Mesothelial cell of epicardium (in vitro differentiated cells): ENCODE measurements around the gene RASA2. TPM values are rescaled to one million over a fixed set of nuclear protein-coding genes. Genes with fewer than 3 reads are reported as not detected.
A peak's percentile ranks its signal among the peaks of the same experiment; 100 is the strongest.

Experiments used
- DNase-seq, 2 experiments: peaks; one replicate each; pipeline ENCODE4 v3.0.0; 2021; ENCODE audit warnings: low spot score in 2 of 2; ENCODE audit not compliant: unreplicated experiment in 2 of 2
- H3K27ac Mint-ChIP-seq: 2 replicates; pipeline ENCODE4 v1.8.0; 2021; ENCODE audit warnings: mixed read lengths
- H3K27me3 Mint-ChIP-seq: 2 replicates; pipeline ENCODE4 v1.8.0; 2021; ENCODE audit warnings: low read depth, mixed read lengths
- H3K36me3 Mint-ChIP-seq: 2 replicates; pipeline ENCODE4 v1.8.0; 2021; ENCODE audit warnings: mixed read lengths
- H3K4me1 Mint-ChIP-seq: 2 replicates; pipeline ENCODE4 v1.8.0; 2021; ENCODE audit warnings: mixed read lengths
- H3K4me3 Mint-ChIP-seq: 2 replicates; pipeline ENCODE4 v1.8.0; 2021; ENCODE audit warnings: mild to moderate bottlenecking, moderate library complexity, mixed read lengths
- H3K9me3 Mint-ChIP-seq: 2 replicates; pipeline ENCODE4 v1.8.0; 2021; ENCODE audit warnings: mixed read lengths
- total RNA-seq: library from RNA; stranded (reverse); gene quantifications from 3 replicates; pipeline ENCODE4 v1.2.1, GENCODE V29; 2021
- TF ChIP-seq, protein P1 (sequence below): fragments of 200-600 bp; sonication (generic); IDR thresholded peaks from one replicate; pipeline ENCODE4 v1.5.0; 2021; ENCODE audit warnings: antibody characterized with exemption; ENCODE audit not compliant: unreplicated experiment

The RASA2 gene
- total RNA-seq, 1 donor from 2014 or later = 14.5 TPM

DNA sequence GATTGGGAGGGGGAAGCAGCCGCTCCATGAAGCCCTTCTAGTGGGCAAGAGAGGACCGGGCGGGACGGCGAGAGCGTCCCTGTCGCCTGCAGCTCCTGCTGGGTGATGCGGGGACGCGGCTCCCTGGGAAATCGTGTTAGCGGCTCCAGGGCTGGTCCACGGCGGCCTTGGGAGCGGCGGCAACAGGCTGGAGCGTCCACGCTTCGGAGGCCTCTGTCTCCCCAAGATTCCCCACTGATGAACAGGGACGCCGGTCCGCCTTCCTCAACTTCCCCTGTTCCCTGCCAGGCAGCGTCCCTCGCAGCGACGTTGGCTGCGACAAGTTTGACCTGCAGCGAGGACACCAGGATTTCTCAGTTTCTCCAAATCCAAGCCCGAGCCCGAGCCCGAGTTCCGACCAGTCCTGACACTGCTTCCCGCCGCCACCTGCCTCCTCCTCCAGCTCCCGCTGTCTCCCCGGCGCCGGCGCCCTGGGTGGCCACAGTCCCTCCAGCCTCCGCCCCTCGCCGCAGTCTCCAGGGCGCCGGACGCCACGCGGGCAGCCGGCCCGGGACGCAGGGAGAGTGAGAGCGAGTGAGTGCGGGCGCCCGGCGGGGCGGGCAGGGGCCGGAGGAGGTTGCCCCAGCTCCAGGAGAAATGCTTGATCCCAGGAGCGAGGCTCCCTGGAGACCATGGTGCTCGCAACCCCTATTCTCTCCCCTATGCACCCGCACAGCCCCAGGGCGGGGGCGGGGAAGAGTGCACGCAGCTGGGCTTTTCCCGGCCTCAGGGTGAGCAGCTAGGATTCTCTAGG, 173.2 kb downstream of the RASA2 start:
- TF ChIP-seq, protein P1, sequence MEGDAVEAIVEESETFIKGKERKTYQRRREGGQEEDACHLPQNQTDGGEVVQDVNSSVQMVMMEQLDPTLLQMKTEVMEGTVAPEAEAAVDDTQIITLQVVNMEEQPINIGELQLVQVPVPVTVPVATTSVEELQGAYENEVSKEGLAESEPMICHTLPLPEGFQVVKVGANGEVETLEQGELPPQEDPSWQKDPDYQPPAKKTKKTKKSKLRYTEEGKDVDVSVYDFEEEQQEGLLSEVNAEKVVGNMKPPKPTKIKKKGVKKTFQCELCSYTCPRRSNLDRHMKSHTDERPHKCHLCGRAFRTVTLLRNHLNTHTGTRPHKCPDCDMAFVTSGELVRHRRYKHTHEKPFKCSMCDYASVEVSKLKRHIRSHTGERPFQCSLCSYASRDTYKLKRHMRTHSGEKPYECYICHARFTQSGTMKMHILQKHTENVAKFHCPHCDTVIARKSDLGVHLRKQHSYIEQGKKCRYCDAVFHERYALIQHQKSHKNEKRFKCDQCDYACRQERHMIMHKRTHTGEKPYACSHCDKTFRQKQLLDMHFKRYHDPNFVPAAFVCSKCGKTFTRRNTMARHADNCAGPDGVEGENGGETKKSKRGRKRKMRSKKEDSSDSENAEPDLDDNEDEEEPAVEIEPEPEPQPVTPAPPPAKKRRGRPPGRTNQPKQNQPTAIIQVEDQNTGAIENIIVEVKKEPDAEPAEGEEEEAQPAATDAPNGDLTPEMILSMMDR = no peak
- peaks cover 14% of the 10 kb centered on the region for H3K9me3 Mint-ChIP-seq
- H3K27me3 Mint-ChIP-seq = peaks cover 37% of the 10 kb centered on the region
- H3K27ac Mint-ChIP-seq = peak overlapping the region; percentile 77
- peaks cover 2% of the 10 kb centered on the region for H3K36me3 Mint-ChIP-seq
- peaks cover 24% of the 10 kb centered on the region for H3K4me1 Mint-ChIP-seq
- DNase-seq = peak; percentile 49 to 67
- peak overlapping the region; percentile 86 for H3K4me3 Mint-ChIP-seq

DNA sequence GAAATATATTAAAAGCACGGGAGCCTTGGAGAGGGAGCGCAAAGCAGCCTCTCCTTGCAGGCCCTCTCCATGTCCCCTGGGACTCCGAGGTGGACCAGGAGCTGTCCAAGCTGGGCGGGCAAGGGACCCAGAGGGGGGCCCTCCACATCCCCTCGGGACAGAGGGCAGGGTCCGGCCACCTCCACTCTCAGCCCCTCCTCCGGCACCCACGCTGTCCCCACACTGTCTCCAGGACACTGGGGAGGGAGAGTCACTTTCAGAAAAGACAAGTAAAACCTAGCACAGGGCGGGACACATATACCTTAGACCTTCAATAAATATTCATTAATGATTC, 173.8 kb downstream of the RASA2 start:
- DNase-seq = no peak
- Mint-ChIP-seq H3K9me3 (peaks cover 14% of the 10 kb centered on the region), H3K4me3 (peak overlapping the region; percentile 86), H3K4me1 (peaks cover 24% of the 10 kb centered on the region), H3K36me3 (peaks cover 2% of the 10 kb centered on the region), H3K27me3 (peaks cover 37% of the 10 kb centered on the region), H3K27ac (no peak overlapping the region)
- TF ChIP-seq, protein P1 = no peak

DNA sequence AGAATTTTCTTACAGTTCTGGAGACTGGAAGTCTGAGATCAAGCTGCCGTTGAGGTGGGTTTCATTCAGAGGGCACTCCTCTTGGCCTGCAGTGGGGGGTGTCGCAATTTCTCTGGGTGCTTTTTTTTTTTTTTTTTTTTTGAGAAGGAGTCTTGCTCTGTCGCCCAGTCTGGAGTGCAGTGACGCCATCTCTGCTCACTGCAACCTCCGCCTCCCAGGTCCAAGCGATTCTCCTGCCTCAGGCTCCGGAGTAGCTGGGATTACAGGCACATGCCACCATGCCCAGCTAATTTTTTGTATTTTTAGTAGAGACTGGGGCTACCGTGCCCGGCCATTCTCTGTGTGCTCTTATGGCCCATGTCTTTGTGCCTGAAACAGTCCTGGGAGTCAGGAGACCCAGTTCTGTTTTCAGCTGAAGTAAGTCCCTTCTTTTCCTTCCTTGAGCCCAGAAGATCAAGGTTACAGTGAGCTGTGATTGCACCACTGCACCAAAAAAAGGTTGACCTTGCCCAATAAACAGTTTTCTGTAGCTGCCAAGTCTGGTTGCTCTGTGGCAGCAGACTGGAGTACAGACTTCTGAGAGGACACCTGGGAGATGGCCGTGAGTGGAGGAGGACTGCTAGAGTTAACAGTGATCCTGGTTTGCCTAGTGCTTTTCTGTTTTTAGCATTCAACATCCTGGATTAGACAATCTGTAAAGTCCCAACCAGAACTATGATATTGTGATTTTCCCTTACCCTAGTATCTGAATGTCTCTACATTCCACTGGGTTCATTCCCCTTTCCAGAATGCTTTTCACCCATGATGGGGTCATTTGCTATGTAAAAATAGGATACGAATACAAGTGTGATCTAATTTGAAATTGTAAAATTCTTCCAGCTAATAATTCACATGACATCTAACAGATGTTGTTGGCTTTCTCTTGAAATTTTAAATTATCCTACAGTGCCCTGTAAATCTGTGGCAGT, 174.7 kb downstream of the RASA2 start:
- DNase-seq = no peak
- Mint-ChIP-seq H3K4me3 (peak overlapping the region; percentile 15), H3K27ac (no peak overlapping the region), H3K4me1 (peaks cover 24% of the 10 kb centered on the region), H3K9me3 (peaks cover 10% of the 10 kb centered on the region), H3K36me3 (peaks cover 2% of the 10 kb centered on the region), H3K27me3 (peaks cover 37% of the 10 kb centered on the region)
- TF ChIP-seq, protein P1 = no peak

DNA sequence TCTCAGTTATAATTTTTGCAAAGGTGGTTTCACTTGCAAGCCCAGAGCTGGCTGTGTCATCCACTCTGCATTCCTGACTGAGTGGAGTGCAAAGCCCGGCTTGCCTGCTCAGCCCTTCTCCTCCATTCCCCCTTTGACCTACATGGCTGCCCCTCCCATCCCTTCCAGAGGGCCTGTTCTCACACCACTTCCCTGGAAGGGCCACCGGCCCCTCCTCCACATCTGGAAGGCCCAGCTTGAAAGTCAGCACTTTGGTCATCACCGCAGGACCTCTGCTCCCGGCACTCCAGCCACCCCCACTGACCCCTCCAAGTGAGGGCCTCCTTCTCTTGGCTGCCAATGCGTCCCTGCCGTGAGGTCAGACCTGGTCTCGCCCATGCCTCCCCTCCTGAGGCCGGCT, 177.2 kb downstream of the RASA2 start:
- H3K4me1 Mint-ChIP-seq = peaks cover 23% of the 10 kb centered on the region
- H3K4me3 Mint-ChIP-seq = no peak overlapping the region
- TF ChIP-seq, protein P1 = no peak
- peaks cover 9% of the 10 kb centered on the region for H3K9me3 Mint-ChIP-seq
- H3K27me3 Mint-ChIP-seq = peaks cover 19% of the 10 kb centered on the region
- peaks cover 5% of the 10 kb centered on the region for H3K36me3 Mint-ChIP-seq
- DNase-seq = no peak
- H3K27ac Mint-ChIP-seq = peak overlapping the region; percentile 47

Other genes starting within 250 kb of the RASA2 start
- 44.4 to 46.7 TPM (median 46.3 TPM) in 3 replicates for gene ZBTB38, start 118.5 kb upstream of the RASA2 start, total RNA-seq